ENCODE data around the gene PPME1.

The PPME1 gene

GRCh38 chr11:74279256-74279655 is 108.2 kb downstream of the PPME1 start:
- Histone ChIP-seq H3K4me3 (ENCODE audit: low read depth, low read length) (no peak overlapping the region), H3K4me1 (ENCODE audit: control insufficient read depth, insufficient read depth, low read length) (no peaks in the 10 kb centered on the region), H3K27ac (ENCODE audit: extremely low read depth, low read depth, low read length) (no peak overlapping the region), H3K36me3 (ENCODE audit: control insufficient read depth in 2 of 2, insufficient read depth in 1 of 2, low read length in 2 of 2) (no peaks in the 10 kb centered on the region), H3K9me3 (ENCODE audit: control insufficient read depth, insufficient read depth, low read depth, low read length) (no peaks in the 10 kb centered on the region)
- ChIA-PET POLR2A (no interaction called here), CTCF (interaction anchor here (0.7 to 1.4 kb wide), 4 partner anchors 9 to 170 kb away, joined by 3 to 4 read pairs (median 3); no protein-coding TSS in a partner anchor)
- TF ChIP-seq PRDM10 (tag by site-specific recombination; IDR thresholded peaks at IDR 0.05), result no peak
- TF ChIP-seq ZNF223 (tag by site-specific recombination; IDR thresholded peaks at IDR 0.05), result no peak
- no peak for TF ChIP-seq ZNF37A (tag by site-specific recombination; IDR thresholded peaks at IDR 0.05)
- no peak for TF ChIP-seq ZXDB (tag by site-specific recombination; IDR thresholded peaks at IDR 0.05)
- TF ChIP-seq ZNF561 (tag by site-specific recombination; IDR thresholded peaks at IDR 0.05; ENCODE audit: borderline replicate concordance), result no peak
- TF ChIP-seq ZNF416 (tag by site-specific recombination; IDR thresholded peaks at IDR 0.05), result no peak
- no peak for TF ChIP-seq HOXC10 (CRISPR knock-in tag; IDR thresholded peaks at IDR 0.05)
- TF ChIP-seq ZNF571 (tag by site-specific recombination; IDR thresholded peaks at IDR 0.05), result no peak
- no peak for TF ChIP-seq GLIS2 (tag by site-specific recombination; IDR thresholded peaks at IDR 0.05)
- no peak for TF ChIP-seq YY2 (tag by site-specific recombination; IDR thresholded peaks at IDR 0.05)
- no peak for TF ChIP-seq ZFP69B (tag by site-specific recombination; IDR thresholded peaks at IDR 0.05)
- TF ChIP-seq ZNF391 (tag by site-specific recombination; IDR thresholded peaks at IDR 0.05; ENCODE audit: borderline replicate concordance, low read depth), result no peak
- no peak for TF ChIP-seq ZNF558 (tag by site-specific recombination; IDR thresholded peaks at IDR 0.05)
- TF ChIP-seq ZNF155 (tag by site-specific recombination; IDR thresholded peaks at IDR 0.05), result no peak

- POLR2A ChIA-PET, result no interaction called here
- CTCF ChIA-PET, result interaction anchor here (1.0 kb wide), 1 partner anchor 169 kb away, joined by 3 read pairs; no protein-coding TSS in a partner anchor
- H3K4me3 ChIP-seq (ENCODE audit: low read depth, low read length), result no peak overlapping the region
- H3K36me3 ChIP-seq (ENCODE audit: control insufficient read depth in 2 of 2, insufficient read depth in 1 of 2, low read length in 2 of 2), result no peaks in the 10 kb centered on the region
- H3K27ac ChIP-seq (ENCODE audit: extremely low read depth, low read depth, low read length), result no peak overlapping the region
- TF ChIP-seq PRDM10 (tag by site-specific recombination; IDR thresholded peaks at IDR 0.05), result no peak
- no peak for TF ChIP-seq ZNF175 (tag by site-specific recombination; IDR thresholded peaks at IDR 0.05)
- no peak for TF ChIP-seq ZNF391 (tag by site-specific recombination; IDR thresholded peaks at IDR 0.05; ENCODE audit: borderline replicate concordance, low read depth)
- TF ChIP-seq ZNF26 (tag by site-specific recombination; IDR thresholded peaks at IDR 0.05), result no peak
- no peak for TF ChIP-seq ZNF266 (tag by site-specific recombination; IDR thresholded peaks at IDR 0.05; ENCODE audit: low read depth)
- no peak for TF ChIP-seq ZNF433 (tag by site-specific recombination; IDR thresholded peaks at IDR 0.05; ENCODE audit: low read depth)
- TF ChIP-seq KLF9 (tag by site-specific recombination; IDR thresholded peaks at IDR 0.05; ENCODE audit: low read depth), result no peak
- no peak for TF ChIP-seq GFI1B (tag by site-specific recombination; IDR thresholded peaks at IDR 0.05)
- no peak for TF ChIP-seq ZNF704 (tag by site-specific recombination; IDR thresholded peaks at IDR 0.05)
- TF ChIP-seq ZXDB (tag by site-specific recombination; IDR thresholded peaks at IDR 0.05), result no peak
- no peak for TF ChIP-seq ZNF138 (tag by site-specific recombination; IDR thresholded peaks at IDR 0.05; ENCODE audit: borderline replicate concordance)
- TF ChIP-seq ZNF645 (tag by site-specific recombination; IDR thresholded peaks at IDR 0.05), result no peak
- no peaks in the 10 kb centered on the region for H3K9me3 ChIP-seq (ENCODE audit: control insufficient read depth, insufficient read depth, low read depth, low read length)
- H3K4me1 ChIP-seq (ENCODE audit: control insufficient read depth, insufficient read depth, low read length), result no peaks in the 10 kb centered on the region
Observed at GRCh38 chr11:74280494-74280893, 109.4 kb downstream of the PPME1 start.
